ENCODE data around the gene PTMA. TPM values are rescaled to one million over a fixed set of nuclear protein-coding genes. Genes with fewer than 3 reads are reported as not detected.

The PTMA gene
- total and polyA plus RNA-seq, 9 of the 15 experiments (the other 6 are each of a cell fraction or from before 2014, with no cell fraction given) = 429 to 2,322 (median 1,578) TPM

- TF ChIP-seq ZNF592 (IDR thresholded peaks at IDR 0.05) = peak; percentile 77
- peak; percentile 91 to 96 for TF ChIP-seq MAZ (CRISPR knock-in tag; conservative IDR thresholded peaks at IDR 0.05 in 1 of 2, IDR thresholded peaks at IDR 0.05 in 1 of 2)
- no peak for TF ChIP-seq THRA (IDR thresholded peaks at IDR 0.05)
- TF ChIP-seq ZFPM2 (CRISPR knock-in tag; IDR thresholded peaks at IDR 0.05) = no peak
- TF ChIP-seq FOSL1 (tag; conservative IDR thresholded peaks at IDR 0.05) = peak; percentile 88
- no peak for TF ChIP-seq ZNF764 (CRISPR knock-in tag; IDR thresholded peaks at IDR 0.05; ENCODE audit: low read depth)
- no peak for TF ChIP-seq GATAD2A (IDR thresholded peaks at IDR 0.05)
- TF ChIP-seq ZNF253 (CRISPR knock-in tag; conservative IDR thresholded peaks at IDR 0.05) = no peak
- no peak for TF ChIP-seq SAFB2 (IDR thresholded peaks at IDR 0.05; ENCODE audit: borderline replicate concordance, low read depth, low read length, severe bottlenecking)
- no peak for TF ChIP-seq ZNF778 (CRISPR knock-in tag; IDR thresholded peaks at IDR 0.05)
- TF ChIP-seq EP400 (IDR thresholded peaks at IDR 0.05) = peak; percentile 54; the same call in 1 of the 2 replicates
- TF ChIP-seq CREM (IDR thresholded peaks at IDR 0.05; ENCODE audit: low read depth) = peak; percentile 47
- TF ChIP-seq RNF219 (CRISPR knock-in tag; IDR thresholded peaks at IDR 0.05) = no peak
- no peak for TF ChIP-seq RNF2 (IDR thresholded peaks at IDR 0.05)
- no peak for TF ChIP-seq FOS (IDR thresholded peaks at IDR 0.05; ENCODE audit: extremely low read depth, insufficient read length)
- peak; percentile 10; the same call in 1 of the 2 replicates for TF ChIP-seq SMAD4 (CRISPR knock-in tag; conservative IDR thresholded peaks at IDR 0.05)
- peak in 1 of 2 experiments; percentile 76; a peak in 1 of 4 replicates for TF ChIP-seq UBTF (IDR thresholded peaks at IDR 0.05; ENCODE audit: borderline replicate concordance in 1 of 2, low read depth in 2 of 2, low read length in 2 of 2)
Observed at GRCh38 chr2:231666171-231667095, 41.9 kb upstream of the PTMA start (continued).

Measured in K562 (cell line).